ENCODE data around the gene ELMOD3.
"Not testable (repeated sequence)": the region's sequence is repeated elsewhere in the genome, so short reads cannot be mapped to it uniquely, and the experiment has no call there.

Gene ELMOD3

GRCh38 chr2:85409845-85410583, 55.4 kb downstream of the ELMOD3 start, which contains the start of gene CAPG:
CAPG (minus strand) TSS chr2:85410366; CDS start chr2:85402145, 8,221 bp downstream.
- H3K9me3 ChIP-seq (ENCODE audit: control extremely low read depth in 1 of 5, control insufficient read depth in 4 of 5, insufficient read depth in 2 of 5, low read depth in 1 of 5, low read length in 4 of 5) = no peaks in the 10 kb centered on the region
- H3K27ac ChIP-seq (ENCODE audit: insufficient read depth in 1 of 2, low read depth in 1 of 2, low read length in 2 of 2, poor library complexity in 1 of 2, severe bottlenecking in 2 of 2) = no peak within 1 kb of the TSS
- ChIA-PET POLR2A (interaction anchor here (0.6 to 1.4 kb wide), 3 partner anchors 9 to 186 kb away, joined by 3 read pairs; partner anchors contain the start of gene RNF181), CTCF (interaction anchor here (2.1 to 7.9 kb wide), 2 partner anchors 10 to 140 kb away, joined by 9 to 49 read pairs; no protein-coding TSS in a partner anchor)
- H3K4me3 ChIP-seq (ENCODE audit: control insufficient read depth in 1 of 7, extremely low read depth in 1 of 7, insufficient read depth in 4 of 7, low read depth in 2 of 7, low read length in 6 of 7) = peak within 1 kb of the TSS in 5 of 7 experiments; percentile 32 to 69 (median 50)
- peaks cover 24 to 92% (median 86%) of the 10 kb centered on the region in 4 experiments for H3K4me1 ChIP-seq (ENCODE audit: control extremely low read depth in 1 of 4, control insufficient read depth in 4 of 4, insufficient read depth in 4 of 4, low read length in 3 of 4)
- H3K27me3 ChIP-seq (replicated peaks in 2 of 5; ENCODE audit: control insufficient read depth in 4 of 5, insufficient read depth in 5 of 5, low read length in 4 of 5) = no peaks in the 10 kb centered on the region
- DNase-seq = peak in 2 of 3 donors; percentile 63 to 74
- no peaks in the 10 kb centered on the region for H3K36me3 ChIP-seq (ENCODE audit: control insufficient read depth in 4 of 4, insufficient read depth in 4 of 4, low read length in 3 of 4)
- WGBS (ENCODE audit: insufficient coverage) = 34% methylated on average over 7 of the region's 12 CpGs

- WGBS (ENCODE audit: insufficient coverage) = 73% methylated on average over 10 of the region's 13 CpGs
- no peak for DNase-seq
- ChIA-PET POLR2A (interaction anchor here (0.6 to 1.4 kb wide), 2 partner anchors 135 to 185 kb away, joined by 3 read pairs; partner anchors contain the start of gene RNF181), CTCF (interaction anchor here (1.2 to 3.8 kb wide), 3 partner anchors 9 to 140 kb away, joined by 3 to 23 read pairs (median 9); no protein-coding TSS in a partner anchor)
- peak overlapping the region in 3 of 7 experiments; percentile 11 to 69 (median 64) for H3K4me3 ChIP-seq (ENCODE audit: control insufficient read depth in 1 of 7, extremely low read depth in 1 of 7, insufficient read depth in 4 of 7, low read depth in 2 of 7, low read length in 6 of 7)
- no peaks in the 10 kb centered on the region for H3K36me3 ChIP-seq (ENCODE audit: control insufficient read depth in 4 of 4, insufficient read depth in 4 of 4, low read length in 3 of 4)
- no peak overlapping the region for H3K27ac ChIP-seq (ENCODE audit: insufficient read depth in 1 of 2, low read depth in 1 of 2, low read length in 2 of 2, poor library complexity in 1 of 2, severe bottlenecking in 2 of 2)
- peaks cover 22 to 90% (median 82%) of the 10 kb centered on the region in 4 experiments for H3K4me1 ChIP-seq (ENCODE audit: control extremely low read depth in 1 of 4, control insufficient read depth in 4 of 4, insufficient read depth in 4 of 4, low read length in 3 of 4)
- no peaks in the 10 kb centered on the region for H3K9me3 ChIP-seq (ENCODE audit: control extremely low read depth in 1 of 5, control insufficient read depth in 4 of 5, insufficient read depth in 2 of 5, low read depth in 1 of 5, low read length in 4 of 5)
- no peaks in the 10 kb centered on the region for H3K27me3 ChIP-seq (replicated peaks in 2 of 5; ENCODE audit: control insufficient read depth in 4 of 5, insufficient read depth in 5 of 5, low read length in 4 of 5)
These were observed 56.2 kb downstream of the ELMOD3 start for GRCh38 chr2:85410584-85411404.

- CTCF ChIA-PET = interaction anchor here (1.2 to 3.8 kb wide), 4 partner anchors 9 to 140 kb away, joined by 3 to 23 read pairs (median 8); no protein-coding TSS in a partner anchor
- 94% methylated on average over 5 of the region's 5 CpGs for WGBS (ENCODE audit: insufficient coverage)
- Histone ChIP-seq H3K36me3 (ENCODE audit: control insufficient read depth in 4 of 4, insufficient read depth in 4 of 4, low read length in 3 of 4) (no peaks in the 10 kb centered on the region), H3K27ac (ENCODE audit: insufficient read depth in 1 of 2, low read depth in 1 of 2, low read length in 2 of 2, poor library complexity in 1 of 2, severe bottlenecking in 2 of 2) (no peak overlapping the region), H3K4me3 (ENCODE audit: control insufficient read depth in 1 of 7, extremely low read depth in 1 of 7, insufficient read depth in 4 of 7, low read depth in 2 of 7, low read length in 6 of 7) (no peak overlapping the region), H3K27me3 (replicated peaks in 2 of 5; ENCODE audit: control insufficient read depth in 4 of 5, insufficient read depth in 5 of 5, low read length in 4 of 5) (no peaks in the 10 kb centered on the region), H3K9me3 (ENCODE audit: control extremely low read depth in 1 of 5, control insufficient read depth in 4 of 5, insufficient read depth in 2 of 5, low read depth in 1 of 5, low read length in 4 of 5) (no peaks in the 10 kb centered on the region), H3K4me1 (ENCODE audit: control extremely low read depth in 1 of 4, control insufficient read depth in 4 of 4, insufficient read depth in 4 of 4, low read length in 3 of 4) (peaks cover 22 to 85% (median 76%) of the 10 kb centered on the region in 4 experiments)
- no peak for DNase-seq
- POLR2A ChIA-PET = interaction anchor here (1.4 kb wide), 1 partner anchor 135 kb away, joined by 3 read pairs; no protein-coding TSS in a partner anchor
These were observed 56.8 kb downstream of the ELMOD3 start for GRCh38 chr2:85411405-85411748.

- peak overlapping the region in 1 of 2 experiments; percentile 43 for H3K27ac ChIP-seq (ENCODE audit: insufficient read depth in 1 of 2, low read depth in 1 of 2, low read length in 2 of 2, poor library complexity in 1 of 2, severe bottlenecking in 2 of 2)
- WGBS (ENCODE audit: insufficient coverage) = 3% methylated on average over 28 of the region's 44 CpGs
These were observed 59.2 kb downstream of the ELMOD3 start for GRCh38 chr2:85413592-85414420.

GRCh38 chr2:85414421-85414759, 59.8 kb downstream of the ELMOD3 start:
- WGBS (ENCODE audit: insufficient coverage) = 90% methylated on average over 4 of the region's 5 CpGs
- ChIA-PET POLR2A (interaction anchor here (0.8 kb wide), 1 partner anchor 20 kb away, joined by 6 read pairs; no protein-coding TSS in a partner anchor), CTCF (interaction anchor here (1.0 to 3.8 kb wide), 8 partner anchors 13 to 187 kb away, joined by 3 to 26 read pairs (median 4); no protein-coding TSS in a partner anchor)
- H3K4me3 ChIP-seq (ENCODE audit: control insufficient read depth in 1 of 7, extremely low read depth in 1 of 7, insufficient read depth in 4 of 7, low read depth in 2 of 7, low read length in 6 of 7) = peak overlapping the region in 5 of 7 experiments; percentile 62 to 83 (median 71)
- H3K27ac ChIP-seq (ENCODE audit: insufficient read depth in 1 of 2, low read depth in 1 of 2, low read length in 2 of 2, poor library complexity in 1 of 2, severe bottlenecking in 2 of 2) = peak overlapping the region in 1 of 2 experiments; percentile 43
- peaks cover 10 to 72% (median 63%) of the 10 kb centered on the region in 4 experiments for H3K4me1 ChIP-seq (ENCODE audit: control extremely low read depth in 1 of 4, control insufficient read depth in 4 of 4, insufficient read depth in 4 of 4, low read length in 3 of 4)
- not testable (repeated sequence) for DNase-seq; H3K9me3 ChIP-seq (ENCODE audit: control extremely low read depth in 1 of 5, control insufficient read depth in 4 of 5, insufficient read depth in 2 of 5, low read depth in 1 of 5, low read length in 4 of 5); H3K27me3 ChIP-seq (replicated peaks in 2 of 5; ENCODE audit: control insufficient read depth in 4 of 5, insufficient read depth in 5 of 5, low read length in 4 of 5); H3K36me3 ChIP-seq (ENCODE audit: control insufficient read depth in 4 of 4, insufficient read depth in 4 of 4, low read length in 3 of 4)

More at GRCh38 chr2:85413592-85414420, 59.2 kb downstream of the ELMOD3 start:
- H3K27me3 ChIP-seq (replicated peaks in 2 of 5; ENCODE audit: control insufficient read depth in 4 of 5, insufficient read depth in 5 of 5, low read length in 4 of 5) = no peaks in the 10 kb centered on the region
- DNase-seq = peak; percentile 64 to 81 (median 75)
- no peaks in the 10 kb centered on the region for H3K36me3 ChIP-seq (ENCODE audit: control insufficient read depth in 4 of 4, insufficient read depth in 4 of 4, low read length in 3 of 4)
- POLR2A ChIA-PET = interaction anchor here (0.8 to 1.3 kb wide), 2 partner anchors 20 to 125 kb away, joined by 5 to 6 read pairs; partner anchors contain the start of gene MAT2A
- peaks cover 15 to 72% (median 63%) of the 10 kb centered on the region in 4 experiments for H3K4me1 ChIP-seq (ENCODE audit: control extremely low read depth in 1 of 4, control insufficient read depth in 4 of 4, insufficient read depth in 4 of 4, low read length in 3 of 4)
- peak overlapping the region; percentile 28 to 83 (median 64) for H3K4me3 ChIP-seq (ENCODE audit: control insufficient read depth in 1 of 7, extremely low read depth in 1 of 7, insufficient read depth in 4 of 7, low read depth in 2 of 7, low read length in 6 of 7)
- no peaks in the 10 kb centered on the region for H3K9me3 ChIP-seq (ENCODE audit: control extremely low read depth in 1 of 5, control insufficient read depth in 4 of 5, insufficient read depth in 2 of 5, low read depth in 1 of 5, low read length in 4 of 5)
- CTCF ChIA-PET = interaction anchor here (1.0 to 3.8 kb wide), 12 partner anchors 12 to 188 kb away, joined by 3 to 26 read pairs (median 4); partner anchors contain the start of genes GGCX and MAT2A

All from common myeloid progenitor, CD34-positive (primary cell).